Subcutaneous preadipocyte (primary cell): ENCODE measurements around the gene USP8. TPM values are rescaled to one million over a fixed set of nuclear protein-coding genes. Genes with fewer than 3 reads are reported as not detected.

Experiments
- small RNA-seq: library from RNA; depleted of rRNA; stranded (forward); fragments of <200 nt; gene quantifications from one replicate; pipeline ENCODE3, GENCODE V24; 2012
- total RNA-seq: library from RNA; depleted of rRNA; stranded (reverse); fragments of >200 nt; gene quantifications from 2 replicates; pipeline ENCODE4 v1.2.3, GENCODE V29; 2012

The USP8 gene
- total RNA-seq, result 37.8 and 50.4 TPM in 2 replicates

GRCh38 chr15:50424066-50424890, at the start of gene USP8:
USP8 (plus strand) TSS chr15:50424405; CDS start chr15:50439074, 14,669 bp downstream.

GRCh38 chr15:50546566-50546965, 122.4 kb downstream of the USP8 start, which contains the start of gene USP50:
USP50 (minus strand) TSS chr15:50546666; CDS start chr15:50546525, 141 bp downstream.

Small RNA genes within 50 kb of the gene (small RNA-seq; reads per million reads assigned to genes)
- gene RNA5SP395, result 0.33 reads per million, percentile 12 among the genes with 10 or more reads in this experiment

Other genes starting within 250 kb of the USP8 start
- gene SLC27A2, start 242.2 kb upstream of the USP8 start, total RNA-seq, result under 0.01 TPM in 1 of 2 replicates, not detected in the other
- gene HDC, start 158.7 kb upstream of the USP8 start, total RNA-seq, result not detected in 2 replicates
- gene GABPB1, start 69.2 kb upstream of the USP8 start, total RNA-seq, result 26.5 and 35.2 TPM in 2 replicates
- gene USP50, start 122.3 kb downstream of the USP8 start, total RNA-seq, result 0.39 TPM in 1 of 2 replicates, not detected in the other